WERI-Rb-1 (cell line): Measurements from ENCODE around the gene SSTR3.

Experiments used
- DNase-seq: peaks from one replicate; pipeline ENCODE4 v3.0.0-alpha.2; 2020
- H3K27ac ChIP-seq: fragments of 250-450 bp; sonication (Bioruptor Pico); 2 replicates; pipeline ENCODE4 v1.5.1; 2020; ENCODE audit warnings: mild to moderate bottlenecking, moderate library complexity
- H3K27me3 ChIP-seq: fragments of 250-450 bp; sonication (Bioruptor Pico); 2 replicates; pipeline ENCODE4 v1.5.1; 2021; ENCODE audit warnings: mild to moderate bottlenecking, low read depth, moderate library complexity; ENCODE audit not compliant: insufficient read depth, severe bottlenecking
- H3K36me3 ChIP-seq: fragments of 250-450 bp; sonication (Bioruptor Pico); 2 replicates; pipeline ENCODE4 v1.5.1; 2020; ENCODE audit warnings: mild to moderate bottlenecking, moderate library complexity
- H3K4me3 ChIP-seq: 2 replicates; pipeline ENCODE4 v1.5.1; 2011; ENCODE audit warnings: low read depth, mild to moderate bottlenecking, control low read depth, low read length
- H3K9me3 ChIP-seq: fragments of 250-450 bp; sonication (Bioruptor Pico); 2 replicates; pipeline ENCODE4 v1.5.1; 2021; ENCODE audit warnings: mild to moderate bottlenecking, moderate library complexity; ENCODE audit not compliant: severe bottlenecking
- CTCF ChIP-seq: IDR thresholded peaks from 2 replicates; pipeline ENCODE4 v1.5.1; 2011; ENCODE audit warnings: low read depth, mild to moderate bottlenecking, control low read depth, inconsistent platforms, low read length

SSTR3 gene

GRCh38 chr22:37160027-37160426 lies 52.2 kb downstream of the SSTR3 start:
- DNase-seq, result peak; percentile 25
- no peaks in the 10 kb centered on the region for H3K27me3 ChIP-seq
- peaks cover 4% of the 10 kb centered on the region for H3K9me3 ChIP-seq
- H3K27ac ChIP-seq, result no peak overlapping the region
- H3K36me3 ChIP-seq, result no peaks in the 10 kb centered on the region
- peak; percentile 43; the same call in 1 of the 2 replicates for TF ChIP-seq CTCF
- no peak overlapping the region for H3K4me3 ChIP-seq

GRCh38 chr22:37158963-37159290 lies 53.4 kb downstream of the SSTR3 start:
- no peaks in the 10 kb centered on the region for H3K36me3 ChIP-seq
- TF ChIP-seq CTCF, result no peak
- no peak overlapping the region for H3K27ac ChIP-seq
- H3K4me3 ChIP-seq, result no peak overlapping the region
- no peaks in the 10 kb centered on the region for H3K27me3 ChIP-seq
- peaks cover 4% of the 10 kb centered on the region for H3K9me3 ChIP-seq
- no peak for DNase-seq

- Histone ChIP-seq H3K4me3 (no peak overlapping the region), H3K36me3 (no peaks in the 10 kb centered on the region), H3K9me3 (peaks cover 4% of the 10 kb centered on the region), H3K27me3 (no peaks in the 10 kb centered on the region), H3K27ac (no peak overlapping the region)
- DNase-seq, result no peak
- no peak for TF ChIP-seq CTCF
Observed at GRCh38 chr22:37157516-37158285, 54.6 kb downstream of the SSTR3 start.

GRCh38 chr22:37156686-37157435 lies 55.4 kb downstream of the SSTR3 start:
- H3K27me3 ChIP-seq, result no peaks in the 10 kb centered on the region
- no peak overlapping the region for H3K4me3 ChIP-seq
- DNase-seq, result no peak
- TF ChIP-seq CTCF, result no peak
- H3K27ac ChIP-seq, result no peak overlapping the region
- H3K9me3 ChIP-seq, result peaks cover 4% of the 10 kb centered on the region
- H3K36me3 ChIP-seq, result no peaks in the 10 kb centered on the region

- no peak for TF ChIP-seq CTCF
- Histone ChIP-seq H3K36me3 (no peaks in the 10 kb centered on the region), H3K4me3 (no peak overlapping the region), H3K9me3 (no peaks in the 10 kb centered on the region), H3K27me3 (no peaks in the 10 kb centered on the region), H3K27ac (no peak overlapping the region)
- DNase-seq, result no peak
Observed at GRCh38 chr22:37155971-37156370, 56.3 kb downstream of the SSTR3 start.
